GM12872 (cell line): ENCODE data around the gene RBPMS2.

Experiments
- CTCF ChIP-seq: IDR thresholded peaks from 3 replicates; pipeline ENCODE4 v1.5.1; 2011; ENCODE audit warnings: low read depth, mild to moderate bottlenecking, low read length, moderate library complexity; ENCODE audit not compliant: insufficient read depth

The RBPMS2 gene

GRCh38 chr15:64779024-64779423, 3.6 kb upstream of the RBPMS2 start:
- no peak for TF ChIP-seq CTCF

- TF ChIP-seq CTCF, result no peak
Measured at GRCh38 chr15:64776402-64776786, 1.0 kb upstream of the RBPMS2 start.

GRCh38 chr15:64774629-64775493, 528 bp downstream of the RBPMS2 start:
- TF ChIP-seq CTCF, result no peak

- TF ChIP-seq CTCF, result no peak
Measured at GRCh38 chr15:64774037-64774628, 1.3 kb downstream of the RBPMS2 start.

- no peak for TF ChIP-seq CTCF
Measured at GRCh38 chr15:64773606-64774005, 1.8 kb downstream of the RBPMS2 start.

- no peak for TF ChIP-seq CTCF
Measured at GRCh38 chr15:64772964-64773363, 2.4 kb downstream of the RBPMS2 start.

- no peak for TF ChIP-seq CTCF
Measured at GRCh38 chr15:64772488-64772887, 2.9 kb downstream of the RBPMS2 start.
